Thymus (tissue), 11 donors: ENCODE data around the gene NINJ1. TPM values are rescaled to one million over a fixed set of nuclear protein-coding genes. Genes with fewer than 3 reads are reported as not detected.

ENCODE experiments used
- DNase-seq, 9 donors: peaks; one replicate each; pipeline ENCODE4 v3.0.0-alpha.2; 2013; ENCODE audit warnings: low spot score in 9 of 9, low read depth in 6 of 9, missing footprints in 1 of 9
- H3K27ac ChIP-seq, 2 donors: one replicate each; pipeline ENCODE4 v1.5.1; 2013; ENCODE audit warnings: control low read depth in 1 of 2, low read depth in 1 of 2, low read length in 1 of 2, mild to moderate bottlenecking in 1 of 2, moderate library complexity in 1 of 2
- H3K27me3 ChIP-seq, 2 donors: one replicate each; pipeline ENCODE4 v1.5.1; 2013; ENCODE audit warnings: low read length in 1 of 2; ENCODE audit not compliant: control insufficient read depth in 2 of 2, insufficient read depth in 1 of 2
- H3K36me3 ChIP-seq, 2 donors: one replicate each; pipeline ENCODE4 v1.5.1; 2013; ENCODE audit warnings: low read length in 1 of 2, mild to moderate bottlenecking in 1 of 2, moderate library complexity in 1 of 2; ENCODE audit not compliant: control insufficient read depth in 2 of 2, insufficient read depth in 2 of 2
- H3K4me1 ChIP-seq, 2 donors: one replicate each; pipeline ENCODE4 v1.5.1; 2013; ENCODE audit warnings: low read length in 2 of 2; ENCODE audit not compliant: control insufficient read depth in 2 of 2, insufficient read depth in 2 of 2
- H3K4me3 ChIP-seq, 2 donors: one replicate each; pipeline ENCODE4 v1.5.1; 2013; ENCODE audit warnings: low read length in 2 of 2, control low read depth in 1 of 2, mild to moderate bottlenecking in 1 of 2
- H3K9me3 ChIP-seq, 2 donors: one replicate each; pipeline ENCODE4 v1.5.1; 2013; ENCODE audit warnings: low read length in 1 of 2, mild to moderate bottlenecking in 1 of 2; ENCODE audit not compliant: control insufficient read depth in 2 of 2, insufficient read depth in 1 of 2
- WGBS: extraction: QIAGEN DNeasy Blood & Tissue Kit; methylation state at CpG from one replicate; pipeline ENCODE4 v1.1.7; 2013; 5-methylcytosine and 5-hydroxymethylcytosine counted together
- polyA plus RNA-seq: library from polyadenylated mRNA; stranded (reverse); fragments of 200-250 nt; gene quantifications from one replicate; pipeline ENCODE4 v1.2.3, GENCODE V29; 2013
- total RNA-seq: library from RNA; stranded (reverse); fragments of 120-200 nt; gene quantifications from one replicate; pipeline ENCODE4 v1.2.4, GENCODE V29; 2013
- donor health status: healthy.

The NINJ1 gene
- total and polyA plus RNA-seq, 2 donors, result 30.0 to 39.4 TPM

DNA sequence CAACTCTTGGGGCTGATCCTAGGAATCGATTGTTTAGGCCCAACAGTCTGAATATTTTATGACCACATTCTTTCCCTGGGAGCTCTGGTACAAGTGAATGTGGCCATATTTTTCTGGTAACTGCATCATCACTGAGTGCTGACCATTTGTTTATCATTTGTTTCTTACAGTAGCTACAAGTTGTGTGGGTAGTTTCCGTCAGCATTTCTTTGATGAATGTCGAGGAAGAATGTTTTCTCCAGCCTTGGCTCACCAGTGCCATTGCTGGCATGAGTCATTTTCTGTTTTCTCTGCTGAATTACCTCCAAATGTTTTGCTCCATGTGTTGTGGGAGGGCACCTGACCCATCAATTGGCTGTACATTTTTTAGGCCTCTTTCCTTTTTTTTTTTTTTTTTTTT is 52.1 kb downstream of the NINJ1 start:
- H3K36me3 ChIP-seq, result peaks cover 47 to 50% of the 10 kb centered on the region in 2 donors
- peaks cover 2 to 3% of the 10 kb centered on the region in 2 donors for H3K9me3 ChIP-seq
- no peaks in the 10 kb centered on the region for H3K27me3 ChIP-seq
- WGBS, result 96% methylated on average over 3 of the region's 3 CpGs
- no peak overlapping the region for H3K4me3 ChIP-seq
- peaks cover 5 to 11% of the 10 kb centered on the region in 2 donors for H3K4me1 ChIP-seq
- DNase-seq, result no peak
- no peak overlapping the region for H3K27ac ChIP-seq

GRCh38 chr9:93081081-93081529 is 52.9 kb downstream of the NINJ1 start:
- H3K27me3 ChIP-seq, result no peaks in the 10 kb centered on the region
- WGBS, result 98% methylated on average over 10 of the region's 10 CpGs
- H3K9me3 ChIP-seq, result peaks cover 2 to 3% of the 10 kb centered on the region in 2 donors
- peaks cover 44 to 49% of the 10 kb centered on the region in 2 donors for H3K36me3 ChIP-seq
- peaks cover 5 to 11% of the 10 kb centered on the region in 2 donors for H3K4me1 ChIP-seq
- no peak for DNase-seq
- no peak overlapping the region for H3K4me3 ChIP-seq
- no peak overlapping the region for H3K27ac ChIP-seq

- no peak for DNase-seq
- Histone ChIP-seq H3K4me3 (no peak overlapping the region), H3K27ac (no peak overlapping the region), H3K27me3 (no peaks in the 10 kb centered on the region), H3K9me3 (no peaks in the 10 kb centered on the region), H3K4me1 (peaks cover 5 to 11% of the 10 kb centered on the region in 2 donors), H3K36me3 (peaks cover 44 to 45% of the 10 kb centered on the region in 2 donors)
- WGBS, result over 99% methylated on average over 9 of the region's 9 CpGs
These were observed 53.6 kb downstream of the NINJ1 start for GRCh38 chr9:93080406-93080805.

DNA sequence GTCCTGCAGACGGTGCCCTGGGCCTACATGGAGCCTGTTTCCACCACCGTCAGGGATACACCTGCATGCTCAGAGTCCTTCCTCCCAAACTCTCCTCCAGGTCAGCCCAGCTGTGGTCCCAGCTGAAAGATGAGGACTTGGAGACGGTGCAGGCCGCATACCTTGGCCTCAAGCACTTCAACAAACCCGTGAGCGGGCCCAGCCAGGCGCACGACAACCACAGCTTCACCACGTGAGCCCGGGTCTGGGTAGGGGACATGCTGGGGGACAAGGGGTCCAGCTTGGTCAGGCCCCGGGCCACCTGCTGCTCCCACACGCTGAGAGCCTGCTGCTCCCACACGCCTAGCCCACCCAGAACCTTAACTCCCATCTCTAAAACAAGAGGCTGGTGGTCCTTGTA is 54.7 kb downstream of the NINJ1 start:
- peaks cover 37 to 38% of the 10 kb centered on the region in 2 donors for H3K36me3 ChIP-seq
- no peaks in the 10 kb centered on the region for H3K27me3 ChIP-seq
- peaks cover 5 to 11% of the 10 kb centered on the region in 2 donors for H3K4me1 ChIP-seq
- WGBS, result 91% methylated on average over 13 of the region's 13 CpGs
- H3K27ac ChIP-seq, result no peak overlapping the region
- H3K9me3 ChIP-seq, result no peaks in the 10 kb centered on the region
- no peak overlapping the region for H3K4me3 ChIP-seq
- no peak for DNase-seq

DNA sequence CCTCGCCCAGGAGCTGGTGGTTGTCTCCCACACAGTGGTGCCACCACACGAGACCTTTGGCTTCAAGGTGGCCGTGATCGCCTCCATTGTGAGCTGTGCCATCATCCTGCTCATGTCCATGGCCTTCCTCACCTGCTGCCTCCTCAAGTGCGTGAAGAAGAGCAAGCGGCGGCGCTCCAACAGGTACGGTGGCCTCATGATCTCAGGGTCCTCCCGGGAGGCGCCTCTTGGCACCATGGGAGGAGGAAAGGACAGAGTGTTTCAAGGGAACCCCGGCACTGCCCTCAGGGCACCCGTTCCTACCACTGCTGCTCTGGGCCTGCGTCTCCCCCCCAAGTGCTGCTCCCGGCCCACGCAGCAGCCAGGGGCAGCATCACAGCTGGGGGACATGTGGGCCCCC is 56.2 kb downstream of the NINJ1 start:
- WGBS, result 98% methylated on average over 16 of the region's 16 CpGs

DNA sequence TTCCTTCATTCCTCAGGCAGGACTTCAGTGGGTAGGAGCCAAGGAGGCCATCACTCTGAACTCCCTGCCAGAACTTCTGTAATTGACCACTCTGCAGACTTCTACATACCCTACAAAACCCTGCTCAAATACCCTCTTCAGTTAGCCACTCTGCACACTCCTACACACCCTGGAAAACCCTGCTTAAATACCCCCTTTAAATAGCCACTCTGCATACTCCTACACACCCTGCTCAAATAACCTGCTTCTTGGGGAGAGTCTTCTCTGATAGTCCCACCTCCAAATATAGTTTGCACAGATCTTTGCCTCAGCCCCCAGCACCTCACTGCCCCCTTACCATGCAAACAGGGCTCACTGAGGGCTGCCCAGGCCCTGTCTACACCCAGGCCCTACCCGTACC is 56.7 kb downstream of the NINJ1 start:
- Histone ChIP-seq H3K36me3 (peaks cover 32 to 37% of the 10 kb centered on the region in 2 donors), H3K27me3 (no peaks in the 10 kb centered on the region), H3K4me1 (peaks cover 0 to 4% of the 10 kb centered on the region in 2 donors), H3K4me3 (no peak overlapping the region), H3K27ac (no peak overlapping the region), H3K9me3 (no peaks in the 10 kb centered on the region)
- DNase-seq, result no peak
- WGBS, result 100% methylated on average over 1 of the region's 1 CpG

More for the DNA sequence above, 56.2 kb downstream of the NINJ1 start:
- Histone ChIP-seq H3K36me3 (peaks cover 32 to 37% of the 10 kb centered on the region in 2 donors), H3K4me1 (peaks cover 2 to 4% of the 10 kb centered on the region in 2 donors), H3K9me3 (no peaks in the 10 kb centered on the region), H3K4me3 (no peak overlapping the region), H3K27me3 (no peaks in the 10 kb centered on the region), H3K27ac (no peak overlapping the region)
- no peak for DNase-seq

GRCh38 chr9:93076792-93077128 is 57.3 kb downstream of the NINJ1 start:
- Histone ChIP-seq H3K27me3 (no peaks in the 10 kb centered on the region), H3K36me3 (peaks cover 29 to 36% of the 10 kb centered on the region in 2 donors), H3K27ac (no peak overlapping the region), H3K4me3 (no peak overlapping the region), H3K9me3 (no peaks in the 10 kb centered on the region), H3K4me1 (peaks cover 2 to 10% of the 10 kb centered on the region in 2 donors)
- 97% methylated on average over 2 of the region's 2 CpGs for WGBS
- no peak for DNase-seq

DNA sequence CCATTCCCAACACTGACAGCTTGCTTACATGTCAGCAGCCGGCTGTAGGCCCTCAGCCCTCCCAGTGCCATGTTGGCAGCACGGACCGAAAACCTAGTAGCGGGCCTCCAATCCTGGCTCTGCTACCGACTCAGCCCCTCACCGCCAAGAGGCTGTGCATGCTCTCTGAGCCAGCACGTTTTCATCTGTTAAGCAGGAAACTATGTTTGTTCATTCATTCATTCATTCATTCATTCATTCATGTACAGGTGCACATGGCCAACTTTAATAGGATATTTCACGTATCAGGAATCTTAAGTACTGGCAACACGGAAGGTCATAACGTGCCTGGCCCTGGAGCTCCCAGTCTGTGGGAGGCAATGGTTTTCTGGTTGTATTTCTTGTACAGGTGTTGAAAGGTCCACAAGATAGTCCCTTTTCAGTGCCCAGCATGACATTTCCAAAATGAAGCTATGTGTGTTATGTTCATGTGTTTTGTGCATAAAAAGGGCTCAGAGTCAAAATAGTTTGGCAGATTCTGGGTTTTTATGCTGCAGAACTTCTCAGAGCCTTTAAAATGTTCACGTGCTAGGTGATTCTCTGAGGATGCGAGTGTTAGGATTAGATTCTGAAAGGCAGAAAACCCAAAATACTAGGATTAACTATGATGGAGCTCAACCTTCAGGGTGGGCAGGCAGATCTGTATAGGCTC is 57.8 kb downstream of the NINJ1 start:
- Histone ChIP-seq H3K4me1 (peaks cover 5 to 13% of the 10 kb centered on the region in 2 donors), H3K27ac (no peak overlapping the region), H3K27me3 (no peaks in the 10 kb centered on the region), H3K36me3 (peaks cover 28 to 33% of the 10 kb centered on the region in 2 donors), H3K9me3 (no peaks in the 10 kb centered on the region), H3K4me3 (no peak overlapping the region)
- WGBS, result 89% methylated on average over 12 of the region's 12 CpGs
- no peak for DNase-seq

- WGBS, result 37% methylated on average over 5 of the region's 5 CpGs
- no peak for DNase-seq
- H3K27me3 ChIP-seq, result no peaks in the 10 kb centered on the region
- H3K27ac ChIP-seq, result no peak overlapping the region
- no peak overlapping the region for H3K4me3 ChIP-seq
- no peaks in the 10 kb centered on the region for H3K9me3 ChIP-seq
- H3K4me1 ChIP-seq, result peaks cover 5 to 13% of the 10 kb centered on the region in 2 donors
- peaks cover 10 to 16% of the 10 kb centered on the region in 2 donors for H3K36me3 ChIP-seq
These were observed 61.7 kb downstream of the NINJ1 start for GRCh38 chr9:93072383-93072795.
